ENCODE results near the gene ADGRL2. TPM values are rescaled to one million over a fixed set of nuclear protein-coding genes. Genes with fewer than 3 reads are reported as not detected.

Gene ADGRL2
- total and polyA plus RNA-seq, 2 experiments from 2014 or later, result 38.2 to 90.3 TPM

GRCh38 chr1:81823082-81823481, 22.3 kb downstream of the ADGRL2 start (continued):
- TF ChIP-seq ZNF114 (CRISPR knock-in tag; IDR thresholded peaks at IDR 0.05) (no peak), NANOG (IDR thresholded peaks at IDR 0.05; ENCODE audit: borderline replicate concordance) (no peak), EZH2 (IDR thresholded peaks at IDR 0.05; ENCODE audit: low read depth, unreplicated experiment) (no peak), POLR2AphosphoS5 (IDR thresholded peaks at IDR 0.05; ENCODE audit: low read depth) (no peak), ZNF462 (CRISPR knock-in tag; IDR thresholded peaks at IDR 0.05) (no peak), ZNF331 (CRISPR knock-in tag; IDR thresholded peaks at IDR 0.05; ENCODE audit: low read depth) (no peak), CREB1 (CRISPR knock-in tag; IDR thresholded peaks at IDR 0.05; ENCODE audit: low read depth) (no peak), JUNB (IDR thresholded peaks at IDR 0.05; ENCODE audit: unreplicated experiment) (no peak)

- Mint-ChIP-seq H3K9me3 (no peaks in the 10 kb centered on the region), H3K4me3 (no peak overlapping the region), H3K27me3 (ENCODE audit: insufficient read depth, low read depth, poor library complexity) (no peaks in the 10 kb centered on the region), H3K27ac (no peak overlapping the region; the same call in 1 of the 2 replicates), H3K36me3 (ENCODE audit: low read depth) (no peaks in the 10 kb centered on the region), H3K4me1 (peaks cover 47% of the 10 kb centered on the region)
- no peaks in the 10 kb centered on the region; the same call in 1 of the 2 replicates for H4K20me1 ChIP-seq (replicated peaks; ENCODE audit: insufficient read depth)
- H3K27ac ChIP-seq (ENCODE audit: low read depth), result no peak overlapping the region
- H3K79me2 ChIP-seq (replicated peaks; ENCODE audit: insufficient read depth), result peaks cover 99% of the 10 kb centered on the region
- peaks cover 29% of the 10 kb centered on the region for H3K4me1 ChIP-seq (ENCODE audit: insufficient read depth)
- H3K9me2 ChIP-seq (ENCODE audit: insufficient read depth), result no peaks in the 10 kb centered on the region
- ATAC-seq (no peak), DNase-seq (ENCODE audit: low spot score) (no peak)
- H3K4me3 ChIP-seq, result no peak overlapping the region
- H3K36me3 ChIP-seq (ENCODE audit: insufficient read depth), result no peaks in the 10 kb centered on the region
- no peaks in the 10 kb centered on the region for H3K27me3 ChIP-seq (ENCODE audit: insufficient read depth)
- no peak overlapping the region for H3K4me2 ChIP-seq
- no peak overlapping the region for H2AFZ ChIP-seq
- H3F3A ChIP-seq (replicated peaks; ENCODE audit: low read depth), result no peaks in the 10 kb centered on the region
- TF ChIP-seq ZNF114 (CRISPR knock-in tag; IDR thresholded peaks at IDR 0.05), result no peak
- no peak for TF ChIP-seq STAT1 (IDR thresholded peaks at IDR 0.05; ENCODE audit: unreplicated experiment)
- TF ChIP-seq ETS1 (IDR thresholded peaks at IDR 0.05), result no peak
- TF ChIP-seq POLR2AphosphoS5 (IDR thresholded peaks at IDR 0.05; ENCODE audit: low read depth), result no peak
- TF ChIP-seq JUNB (IDR thresholded peaks at IDR 0.05; ENCODE audit: unreplicated experiment), result no peak
- no peak for TF ChIP-seq NANOG (IDR thresholded peaks at IDR 0.05; ENCODE audit: borderline replicate concordance)
- TF ChIP-seq CREB1 (CRISPR knock-in tag; IDR thresholded peaks at IDR 0.05; ENCODE audit: low read depth), result no peak
- no peak for TF ChIP-seq ZNF331 (CRISPR knock-in tag; IDR thresholded peaks at IDR 0.05; ENCODE audit: low read depth)
These were observed 24.0 kb downstream of the ADGRL2 start for GRCh38 chr1:81824759-81825158.
